Stimulated activated CD4-positive, alpha-beta T cell treated with anti-CD3 and anti-CD28 coated beads, Interleukin-4, amount 100 ng/mL, for 1 hour (primary cell): ENCODE results near the gene LZTFL1.

Source experiments
- DNase-seq: peaks from one replicate; pipeline ENCODE4 v3.0.0-alpha.2; 2020

Gene LZTFL1

DNA sequence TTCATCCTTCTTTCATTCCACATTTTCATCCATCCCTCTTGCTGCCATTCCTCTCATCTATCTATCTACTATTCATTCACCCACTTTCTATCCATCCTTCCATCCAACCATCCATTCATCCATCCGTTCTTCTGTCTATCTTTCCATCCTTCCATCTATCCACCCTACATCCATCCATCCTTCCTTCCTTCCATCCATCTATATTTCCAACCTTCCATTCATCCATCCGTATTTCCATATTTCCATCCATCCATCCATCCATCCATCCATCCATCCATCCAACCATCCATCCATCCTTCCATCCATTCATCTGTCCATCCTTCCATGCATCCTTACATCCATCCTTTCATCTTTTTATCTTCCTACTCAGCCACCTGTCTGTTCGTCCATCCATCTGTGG lies 59.5 kb downstream of the LZTFL1 start:
- DNase-seq, result no peak

DNA sequence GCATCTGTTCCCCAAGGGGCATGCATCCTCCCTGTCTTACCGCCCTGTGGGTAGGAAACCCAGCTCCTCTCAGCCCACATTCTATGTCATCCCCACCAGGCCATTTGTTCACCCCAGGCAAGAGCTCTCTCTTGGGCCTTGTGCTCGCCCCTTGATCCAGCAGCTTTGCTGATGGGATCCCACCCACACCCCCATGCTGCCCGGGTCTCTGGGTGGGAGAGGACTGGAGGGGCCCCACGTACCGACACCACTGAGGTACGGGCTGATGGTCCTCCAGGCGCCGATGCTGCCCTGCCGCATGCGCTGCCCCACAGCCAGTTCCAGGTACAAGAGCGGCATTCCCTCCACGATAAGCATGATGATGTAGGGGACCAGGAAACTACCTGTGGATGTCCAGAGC lies 60.1 kb downstream of the LZTFL1 start:
- DNase-seq, result no peak

GRCh38 chr3:45781271-45781670 lies 60.6 kb downstream of the LZTFL1 start:
- no peak for DNase-seq

- DNase-seq, result no peak
Observed at GRCh38 chr3:45779746-45780735, 61.9 kb downstream of the LZTFL1 start.

DNA sequence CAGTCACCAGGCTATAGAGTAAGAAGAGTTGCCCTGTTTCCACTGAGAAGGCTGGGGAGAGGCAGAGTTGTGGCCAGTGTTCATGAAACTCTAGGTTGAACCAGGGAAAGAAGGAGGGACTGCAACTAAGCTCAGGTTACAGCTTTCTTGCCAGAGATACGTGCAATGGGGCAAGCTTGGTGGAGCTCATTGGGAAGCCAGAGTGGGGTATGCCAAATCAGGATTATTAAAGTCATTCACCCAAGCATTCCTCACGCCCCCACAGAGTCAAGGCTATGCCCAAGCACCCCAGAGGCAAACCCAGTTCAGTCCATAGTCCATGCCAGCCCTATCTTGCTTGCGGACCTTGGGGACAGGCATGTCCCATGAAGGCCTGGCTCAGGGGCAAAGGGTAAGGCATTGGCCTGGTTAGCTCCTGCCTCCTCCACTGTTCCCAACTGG lies 63.1 kb downstream of the LZTFL1 start:
- no peak for DNase-seq

- no peak for DNase-seq
Observed at GRCh38 chr3:45777746-45778386, 64.1 kb downstream of the LZTFL1 start.

- no peak for DNase-seq
Observed at GRCh38 chr3:45777111-45777745, 64.7 kb downstream of the LZTFL1 start.

DNA sequence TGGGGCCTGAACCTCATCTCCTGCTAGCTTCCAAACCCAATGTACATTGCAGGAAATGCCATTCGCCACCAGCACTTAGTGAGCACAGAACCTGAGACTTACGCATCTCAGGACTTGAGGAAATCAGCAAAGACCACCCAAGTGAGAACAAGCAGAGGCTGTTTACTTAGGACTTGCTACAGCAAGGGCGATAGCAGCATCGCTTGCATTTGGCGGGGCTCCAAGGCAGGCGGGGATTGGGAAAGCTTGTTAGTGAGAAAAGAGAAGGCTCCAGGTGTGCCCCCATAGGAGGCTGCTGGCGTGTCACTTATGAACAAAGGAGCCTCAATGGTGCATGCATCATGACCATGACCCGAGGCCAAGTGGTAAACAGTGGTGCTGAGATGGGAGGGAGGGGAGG lies 65.3 kb downstream of the LZTFL1 start:
- no peak for DNase-seq

DNA sequence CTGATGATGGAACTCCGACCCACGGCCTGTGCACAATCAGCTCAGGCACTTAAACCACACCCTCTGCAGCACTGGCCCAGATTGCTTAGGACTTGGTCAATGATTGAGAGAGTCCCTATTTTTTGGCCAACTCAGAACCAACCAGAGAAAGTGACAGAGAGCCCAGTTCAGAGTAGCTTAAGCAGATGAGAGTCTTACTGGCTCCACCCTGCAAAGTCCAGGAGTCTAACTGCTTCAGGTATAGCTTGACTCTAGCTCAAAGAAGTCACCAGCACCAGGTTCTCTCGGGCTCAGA lies 65.7 kb downstream of the LZTFL1 start:
- no peak for DNase-seq

DNA sequence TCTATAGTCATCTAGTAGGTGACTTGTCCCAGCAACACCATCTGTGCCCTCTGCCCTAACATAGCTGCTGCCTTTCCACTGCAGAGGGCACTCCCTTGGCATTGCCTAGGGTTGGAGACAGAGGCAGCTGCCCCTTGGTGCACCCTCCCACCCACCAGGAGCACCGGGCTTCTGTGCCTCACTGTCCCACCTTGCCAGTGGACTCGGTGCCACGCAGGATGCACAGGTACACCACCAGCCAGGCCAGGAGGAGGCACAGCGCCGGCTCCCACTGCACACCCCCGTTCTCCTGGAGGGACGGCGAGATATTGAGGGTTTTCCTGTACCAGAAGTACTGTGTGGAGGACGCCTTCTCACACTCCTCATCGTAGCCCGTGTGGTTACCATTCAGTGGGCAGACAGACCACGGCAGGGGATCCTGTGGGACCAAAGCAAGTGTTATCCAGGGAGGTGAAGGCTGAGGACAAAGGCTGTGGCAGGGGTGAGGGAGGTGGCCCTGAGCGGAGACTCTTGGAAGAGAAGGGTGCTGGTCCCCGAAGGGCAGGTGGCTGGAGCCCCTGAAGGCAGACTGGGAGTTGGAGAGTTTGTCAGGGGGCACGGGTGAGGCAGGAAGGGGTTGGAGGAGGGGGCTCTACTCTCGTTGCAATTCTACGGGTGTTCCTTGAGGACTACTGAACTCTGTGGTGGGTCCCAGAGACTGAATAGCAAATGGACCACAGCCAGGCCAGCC lies 66.2 kb downstream of the LZTFL1 start:
- no peak for DNase-seq

GRCh38 chr3:45774581-45775521 lies 67.1 kb downstream of the LZTFL1 start:
- DNase-seq, result no peak

DNA sequence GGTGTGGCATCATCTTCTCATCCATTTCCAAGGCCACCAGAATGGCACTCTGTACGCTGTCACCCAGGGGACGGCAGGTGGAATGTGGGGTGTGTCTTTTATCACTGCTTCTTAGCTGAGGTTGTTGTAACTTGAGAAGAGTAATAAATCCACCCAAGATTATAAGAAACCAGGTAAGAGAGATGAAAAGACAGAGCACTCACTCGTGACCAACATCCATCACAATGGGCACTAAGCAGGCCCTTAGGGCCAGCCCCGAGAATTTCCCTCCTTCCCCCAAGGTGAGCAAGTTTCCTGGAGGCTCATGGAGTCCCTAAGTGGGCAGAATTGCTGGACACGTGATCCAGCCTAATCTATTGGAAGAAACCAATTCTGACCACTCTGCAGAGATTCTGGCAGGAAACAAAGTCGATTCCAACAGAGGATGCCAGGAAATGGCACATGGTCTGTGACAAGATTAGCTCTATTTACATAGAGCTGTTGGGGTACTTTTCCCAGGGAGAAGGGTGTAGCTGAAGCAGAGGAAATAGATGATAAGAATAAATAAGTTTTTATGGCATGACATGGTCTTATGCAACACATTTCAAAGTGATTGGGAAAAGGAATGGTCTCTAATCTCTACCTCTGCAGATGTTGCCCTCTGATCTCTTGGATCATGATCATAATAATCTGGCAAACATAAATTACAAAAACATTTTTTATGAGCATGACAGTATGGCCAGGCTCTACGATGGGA lies 68.0 kb downstream of the LZTFL1 start:
- no peak for DNase-seq
